ENCODE data around the gene GPS1.

Gene GPS1

GRCh38 chr17:82079001-82079677, 27.4 kb downstream of the GPS1 start:
- no peak for DNase-seq (ENCODE audit: low read depth)

GRCh38 chr17:82080048-82080788, 28.5 kb downstream of the GPS1 start:
- DNase-seq (ENCODE audit: low read depth): no peak

- no peak for DNase-seq (ENCODE audit: low read depth)
These were observed 29.2 kb downstream of the GPS1 start for GRCh38 chr17:82080789-82081464.

- DNase-seq (ENCODE audit: low read depth): no peak
These were observed 29.8 kb downstream of the GPS1 start for GRCh38 chr17:82081546-82081945.

- no peak for DNase-seq (ENCODE audit: low read depth)
These were observed 30.3 kb downstream of the GPS1 start for GRCh38 chr17:82081966-82082365.

- no peak for DNase-seq (ENCODE audit: low read depth)
These were observed 30.8 kb downstream of the GPS1 start for GRCh38 chr17:82082456-82082855.

GRCh38 chr17:82083009-82083408, 31.3 kb downstream of the GPS1 start:
- no peak for DNase-seq (ENCODE audit: low read depth)

GRCh38 chr17:82083533-82084359, 32.0 kb downstream of the GPS1 start:
- no peak for DNase-seq (ENCODE audit: low read depth)

GRCh38 chr17:82084373-82085030, 32.8 kb downstream of the GPS1 start:
- no peak for DNase-seq (ENCODE audit: low read depth)

GRCh38 chr17:82085031-82085861, 33.5 kb downstream of the GPS1 start:
- no peak for DNase-seq (ENCODE audit: low read depth)

GRCh38 chr17:82085931-82086764, 34.5 kb downstream of the GPS1 start:
- DNase-seq (ENCODE audit: low read depth): no peak

- DNase-seq (ENCODE audit: low read depth): no peak
These were observed 35.5 kb downstream of the GPS1 start for GRCh38 chr17:82086941-82087906.

- DNase-seq (ENCODE audit: low read depth): no peak
These were observed 36.5 kb downstream of the GPS1 start for GRCh38 chr17:82087961-82088837.

- DNase-seq (ENCODE audit: low read depth): no peak
These were observed 37.4 kb downstream of the GPS1 start for GRCh38 chr17:82088838-82089722.

GRCh38 chr17:82089723-82090548, 38.2 kb downstream of the GPS1 start:
- DNase-seq (ENCODE audit: low read depth): no peak

Data from T-helper 22 cell (primary cell).